DLD1 (cell line): ENCODE data around the gene GNB2.
"Not testable (repeated sequence)": the region's sequence is repeated elsewhere in the genome, so short reads cannot be mapped to it uniquely, and the experiment has no call there.

Source experiments
- in situ Hi-C: cut with HindIII; loops from 2 replicates; pipeline ENCODE4 v1.10.0; 2017; ENCODE audit warnings: low sequenced_read_pairs

The GNB2 gene

DNA sequence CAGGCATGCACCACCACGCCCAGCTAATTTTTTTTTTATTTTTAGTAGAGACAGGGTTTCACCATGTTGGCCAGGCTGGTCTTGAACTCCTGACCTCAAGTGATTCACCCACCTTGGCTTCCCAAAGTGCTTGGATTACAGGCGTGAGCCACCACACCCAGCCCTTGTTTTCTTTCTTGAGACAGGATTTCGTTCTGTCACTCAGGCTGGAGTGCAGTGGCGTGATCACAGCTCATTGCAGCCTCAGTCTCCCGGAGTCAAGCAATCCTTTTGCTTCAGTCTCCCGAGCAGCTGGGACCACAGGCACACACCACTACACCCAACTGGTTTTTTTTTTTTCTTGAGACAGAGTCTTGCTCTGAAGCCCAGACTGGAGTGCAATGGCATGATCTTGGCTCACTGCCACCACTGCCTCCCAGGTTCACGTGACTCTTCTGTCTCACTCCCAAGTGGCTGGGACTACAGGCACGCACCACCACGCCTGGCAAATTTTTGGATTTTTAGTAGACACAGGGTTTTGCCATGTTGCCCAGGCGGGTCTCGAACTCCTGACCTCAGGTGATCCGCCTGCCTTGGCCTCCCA lies 11.3 kb upstream of the GNB2 start:
- in situ Hi-C loops, result not testable (repeated sequence)

DNA sequence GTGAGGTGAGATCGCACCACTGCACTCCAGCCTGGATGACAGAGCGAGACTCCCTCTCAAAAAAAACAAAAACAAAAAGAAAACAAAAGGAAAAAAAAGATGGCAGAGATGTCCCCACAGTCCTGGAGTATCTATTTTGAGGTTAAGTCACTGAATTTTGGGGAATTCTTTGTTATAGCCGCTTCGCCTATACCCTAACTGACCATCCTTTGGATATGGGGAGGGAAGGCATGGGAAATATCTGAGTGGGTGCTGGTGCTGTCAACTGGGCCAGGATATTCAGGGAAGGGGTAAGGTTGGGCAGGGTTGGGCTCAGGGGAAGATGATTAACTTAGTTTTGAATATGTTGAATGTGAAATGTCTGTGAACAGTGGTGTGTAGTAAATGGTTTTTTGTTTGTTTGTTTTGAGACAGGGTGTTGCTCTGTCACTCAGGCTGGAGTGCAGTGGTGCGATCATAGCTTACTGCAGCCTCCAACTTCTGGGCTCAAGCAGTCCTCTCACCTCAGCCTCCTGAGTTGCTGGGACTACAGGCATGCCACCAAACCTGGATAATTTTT lies 8.3 kb upstream of the GNB2 start:
- in situ Hi-C loops, result no loop called here

DNA sequence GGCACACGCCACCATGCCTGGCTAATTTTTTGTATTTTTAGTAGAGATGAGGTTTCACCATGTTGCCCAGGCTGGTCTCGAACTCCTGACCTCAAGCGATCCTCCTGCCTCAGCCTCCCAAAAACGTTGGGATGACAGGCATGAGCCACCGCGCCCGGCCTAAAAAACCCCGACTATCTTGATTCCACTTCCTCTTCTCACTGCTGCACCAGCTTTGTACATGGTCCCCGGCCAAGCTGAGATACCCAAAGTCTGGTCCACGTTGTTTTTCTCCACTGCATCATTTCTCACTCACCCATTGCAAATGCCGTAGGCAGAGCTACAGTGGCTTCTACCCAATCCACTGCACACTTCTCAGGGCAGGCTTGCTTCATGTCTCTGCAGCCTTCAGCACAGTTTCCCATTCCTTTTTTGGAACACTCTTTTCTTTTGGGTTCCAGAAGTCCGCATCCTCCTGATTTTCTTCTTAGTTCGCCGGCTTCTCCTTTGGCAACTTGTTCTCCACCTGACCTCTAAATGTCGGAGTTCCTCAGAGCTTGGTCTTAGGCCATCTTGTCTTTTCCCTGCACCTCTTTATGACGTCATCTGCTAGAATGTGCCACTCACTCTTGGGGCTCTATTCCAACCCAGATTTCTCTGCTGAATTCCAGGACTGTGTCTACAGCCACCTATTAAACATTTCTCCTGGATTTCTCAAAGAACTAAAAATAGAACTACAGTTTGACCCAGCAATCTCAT lies 6.0 kb upstream of the GNB2 start:
- in situ Hi-C loops, result no loop called here

DNA sequence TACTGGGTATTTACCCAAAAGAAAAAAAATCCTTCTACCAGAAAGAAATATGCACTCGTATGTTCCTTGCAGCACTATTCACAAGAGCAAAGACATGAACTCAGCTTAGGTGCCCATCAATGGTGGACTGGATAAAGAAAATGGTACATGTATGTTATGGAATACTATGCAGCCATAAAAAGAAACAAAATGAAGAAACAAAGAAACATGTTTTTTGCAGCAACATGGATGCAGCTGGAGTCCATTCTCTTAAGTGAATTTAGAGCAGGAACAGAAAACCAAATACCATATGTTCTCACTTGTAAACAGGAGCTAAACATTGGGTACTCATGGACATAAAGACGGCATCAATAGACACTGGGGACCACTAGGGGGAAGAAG lies 5.5 kb upstream of the GNB2 start:
- in situ Hi-C loops, result no loop called here

DNA sequence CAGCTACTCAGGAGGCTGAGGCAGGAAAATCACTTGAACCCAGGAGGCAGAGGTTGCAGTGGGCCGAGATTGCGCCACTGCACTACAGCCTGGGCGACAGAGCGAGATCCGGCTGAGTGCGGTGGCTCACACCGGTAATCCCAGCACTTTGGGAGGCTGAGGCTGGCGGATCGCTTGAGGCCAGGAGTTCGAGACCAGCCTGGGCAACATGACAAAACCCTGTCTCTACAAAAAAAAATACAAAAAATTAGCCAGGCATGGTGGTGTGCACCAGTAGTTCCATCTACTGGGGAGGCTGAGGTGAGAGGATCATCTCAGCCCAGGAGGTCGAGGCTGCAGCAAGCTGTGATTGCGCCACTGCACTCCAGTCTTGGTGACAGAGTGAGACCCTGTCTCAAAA lies 4.4 kb upstream of the GNB2 start:
- in situ Hi-C loops, result not testable (repeated sequence)

DNA sequence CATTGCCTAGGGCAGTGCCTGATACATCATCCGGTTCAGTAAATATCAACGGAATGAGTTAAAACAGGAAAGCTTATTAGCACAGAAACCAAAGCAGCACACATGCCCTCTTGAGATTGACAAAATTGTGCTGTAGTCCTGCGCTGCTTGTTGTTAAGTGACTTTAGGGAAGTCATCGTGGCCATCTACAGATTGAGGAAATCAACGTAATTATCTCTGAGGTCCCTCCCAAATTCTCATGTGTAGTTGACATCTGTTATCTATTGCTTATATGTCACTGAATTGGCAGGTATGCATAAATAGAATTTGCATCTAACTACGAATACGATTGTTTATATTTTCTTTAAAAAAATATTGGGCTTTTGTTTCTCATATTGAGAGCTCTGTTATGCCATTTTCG lies 3.5 kb upstream of the GNB2 start:
- in situ Hi-C loops, result no loop called here

DNA sequence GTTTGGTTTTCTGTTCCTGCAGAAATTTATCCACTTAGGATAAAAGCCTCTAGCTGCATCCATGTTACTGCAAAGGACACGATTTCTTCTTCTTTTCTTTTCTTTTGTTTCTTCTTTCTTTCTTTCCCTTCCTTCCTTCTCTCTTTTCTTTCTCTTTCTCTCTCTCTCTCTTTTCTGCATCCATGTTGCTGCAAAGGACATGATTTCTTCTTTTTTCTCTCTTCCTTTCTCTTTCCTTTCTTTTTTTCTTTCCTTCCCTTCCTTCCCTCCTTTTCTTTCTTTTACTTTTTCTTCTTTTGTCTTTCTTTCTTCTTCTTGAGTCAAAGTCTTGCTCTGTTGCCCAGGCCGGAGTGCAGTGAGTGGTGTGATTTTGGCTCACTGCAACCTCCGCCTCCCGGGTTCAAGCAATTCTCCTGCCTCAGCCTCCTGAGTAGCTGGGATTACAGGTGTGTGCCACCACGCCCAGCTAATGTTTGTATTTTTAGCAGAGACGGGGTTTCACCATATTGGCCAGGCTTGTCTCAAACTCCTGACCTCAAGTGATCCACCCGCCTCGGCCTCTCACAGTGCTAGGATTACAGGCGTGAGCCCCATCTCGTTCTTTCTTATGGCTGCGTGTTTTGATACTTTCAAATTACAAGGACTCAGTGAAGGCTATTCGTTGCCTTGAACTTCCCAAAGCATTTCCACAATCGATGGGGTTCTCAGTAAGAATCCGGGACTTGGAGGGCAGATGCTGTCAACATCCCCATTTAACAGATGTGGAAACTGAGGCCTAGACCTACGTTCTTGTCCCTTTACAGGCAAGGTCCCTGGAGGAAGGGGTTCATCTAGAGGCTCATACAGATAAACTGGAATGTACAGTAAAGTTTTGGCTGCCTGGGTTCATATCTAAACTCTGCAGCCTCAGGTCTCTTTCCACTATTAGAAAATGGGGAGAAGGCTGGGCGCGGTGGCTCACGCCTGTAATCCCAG lies 1.9 kb upstream of the GNB2 start:
- in situ Hi-C loops, result no loop called here

DNA sequence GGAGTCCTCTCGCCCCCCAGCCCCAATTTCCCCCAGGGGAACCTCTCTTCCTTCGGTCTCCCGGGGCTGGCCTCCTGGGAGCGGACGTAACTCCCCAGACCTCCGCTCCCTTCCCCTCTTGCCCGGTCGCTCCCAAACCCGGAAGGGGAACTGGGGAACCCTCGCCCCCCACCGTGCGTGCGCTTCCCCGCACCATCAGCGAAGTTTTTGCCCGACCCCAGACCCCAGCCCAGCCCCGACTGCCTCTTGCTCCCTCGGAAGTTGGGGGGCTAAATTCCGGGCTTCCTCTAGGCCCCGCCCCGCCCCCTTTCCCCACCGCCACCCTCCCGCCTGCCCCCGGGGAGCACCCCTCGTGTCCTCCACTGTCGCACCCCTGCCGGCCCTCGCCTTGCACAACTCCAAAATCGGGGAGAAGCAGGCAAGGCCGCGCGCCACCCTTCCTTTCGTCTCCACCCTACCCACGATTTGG lies 436 bp downstream of the GNB2 start:
- in situ Hi-C loops, result no loop called here

DNA sequence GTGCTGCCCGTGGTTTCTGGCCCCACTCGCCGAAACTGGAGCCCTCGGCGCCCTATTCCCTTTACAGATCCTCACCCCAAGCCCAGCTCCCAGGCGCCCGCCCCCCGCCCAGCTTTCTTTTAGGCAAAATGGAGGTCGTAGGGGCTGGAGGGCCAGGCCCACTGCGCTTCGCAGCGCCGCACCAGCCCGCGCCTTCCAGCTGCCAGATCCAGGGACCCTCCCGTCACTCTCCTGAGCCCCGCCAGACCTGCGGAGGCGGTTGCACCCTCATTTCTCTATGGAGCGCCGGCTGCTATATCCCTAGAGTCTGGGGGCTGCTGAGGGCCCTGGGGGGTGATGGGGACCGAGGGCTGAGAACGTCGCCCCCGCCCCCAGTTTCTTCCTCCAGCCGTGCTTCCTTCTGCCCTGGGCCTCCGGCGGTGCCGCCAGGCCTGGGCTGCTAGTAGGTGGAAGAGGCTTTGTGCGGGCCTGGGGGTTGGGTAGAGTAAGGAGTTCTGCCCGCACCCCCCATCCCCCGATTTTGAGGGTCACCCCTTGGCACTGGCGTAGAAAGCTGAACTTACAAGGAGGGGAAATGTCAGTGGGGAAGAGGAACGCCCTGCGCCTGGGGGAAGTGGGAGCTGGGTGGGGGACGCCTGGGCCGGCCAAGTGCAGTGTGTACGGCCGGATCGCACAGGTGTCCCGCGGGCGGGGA lies 1.0 kb downstream of the GNB2 start:
- in situ Hi-C loops, result no loop called here

DNA sequence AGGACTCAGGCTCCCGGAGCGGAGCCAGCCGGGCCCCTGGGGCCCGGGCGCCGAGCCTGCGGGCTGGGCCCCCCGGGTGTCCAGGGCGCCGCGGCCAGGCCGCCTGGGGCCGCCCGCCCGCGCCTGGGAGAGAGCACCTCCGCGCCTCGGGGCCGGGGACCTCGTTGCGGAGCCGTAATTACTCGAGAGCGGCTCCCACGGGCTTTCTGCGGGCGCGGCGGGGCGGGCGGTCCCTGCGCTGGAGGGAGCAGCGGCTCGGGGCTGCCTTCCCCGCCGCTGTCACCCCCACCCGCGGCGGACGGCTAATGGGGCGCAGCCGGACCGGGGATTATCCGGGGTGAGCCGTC lies 1.5 kb downstream of the GNB2 start:
- in situ Hi-C loops, result no loop called here

DNA sequence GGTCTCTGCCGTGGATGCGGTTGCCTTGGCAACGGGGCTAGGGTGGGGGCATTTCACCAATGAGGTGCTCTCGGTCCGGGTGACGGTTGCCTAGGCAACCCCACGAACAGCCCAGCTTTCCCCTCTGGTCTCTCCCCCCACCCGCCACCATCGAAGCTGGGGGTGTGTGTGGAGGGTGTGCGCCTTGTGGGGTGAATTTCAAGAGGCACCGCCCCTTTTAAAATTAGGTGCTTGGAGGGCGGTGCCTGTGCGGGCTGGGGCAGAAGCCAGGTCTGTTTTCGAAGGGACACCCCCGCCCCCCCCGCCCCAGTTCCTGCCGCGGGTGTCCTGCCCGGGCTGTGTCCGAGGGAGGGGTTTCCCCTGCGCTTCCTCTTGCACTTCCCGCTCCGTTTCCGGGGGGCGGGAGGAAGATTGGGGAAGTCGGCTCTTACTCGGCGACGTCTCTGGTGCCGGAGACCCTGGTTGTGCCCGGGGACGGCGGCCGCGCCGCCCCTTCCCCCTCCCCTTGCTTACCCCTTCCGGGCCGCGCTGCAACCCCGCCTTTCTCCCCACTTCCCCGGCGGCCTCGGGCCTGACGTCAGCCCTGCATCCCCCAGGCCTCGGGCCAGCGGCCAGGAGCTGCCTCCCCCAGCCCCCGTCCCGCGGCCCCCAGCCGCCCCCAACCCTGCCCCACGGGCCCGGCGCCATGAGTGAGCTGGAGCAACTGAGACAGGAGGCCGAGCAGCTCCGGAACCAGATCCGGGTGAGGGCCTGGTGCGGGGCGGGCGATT lies 2.2 kb downstream of the GNB2 start:
- in situ Hi-C loops, result no loop called here

DNA sequence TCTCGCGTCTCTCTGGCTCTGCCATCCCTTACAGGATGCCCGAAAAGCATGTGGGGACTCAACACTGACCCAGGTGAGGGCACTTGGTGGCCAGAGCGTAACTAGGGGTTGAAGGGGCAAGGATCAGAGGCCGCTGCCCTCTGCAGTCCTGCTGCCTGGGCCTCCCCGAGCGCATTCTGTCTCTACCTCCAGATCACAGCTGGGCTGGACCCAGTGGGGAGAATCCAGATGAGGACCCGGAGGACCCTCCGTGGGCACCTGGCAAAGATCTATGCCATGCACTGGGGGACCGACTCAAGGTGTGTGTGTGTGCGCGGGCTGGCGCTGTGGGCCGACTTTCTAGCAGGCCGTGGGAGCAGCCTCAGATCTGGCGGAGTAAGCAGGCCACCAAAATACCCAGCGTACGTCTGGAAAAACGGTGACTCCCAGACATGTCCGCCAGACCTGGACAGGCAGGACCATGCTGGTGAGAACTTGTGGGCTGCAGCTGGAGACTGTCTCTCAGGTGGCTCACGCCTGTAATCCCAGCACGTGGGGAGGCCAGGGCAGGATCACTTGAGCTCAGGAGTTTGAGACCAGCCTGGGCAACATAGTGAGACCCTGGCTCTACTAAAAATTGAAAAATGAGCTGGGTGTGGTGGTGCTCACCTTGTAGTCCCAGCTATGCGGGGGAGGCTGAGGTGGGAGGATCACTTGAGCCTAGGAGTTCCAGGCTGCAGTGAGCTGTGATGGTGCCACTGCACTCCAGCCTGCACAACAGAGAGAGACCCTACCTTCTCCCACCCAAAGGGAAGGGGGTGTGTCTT lies 3.2 kb downstream of the GNB2 start:
- in situ Hi-C loops, result no loop called here

DNA sequence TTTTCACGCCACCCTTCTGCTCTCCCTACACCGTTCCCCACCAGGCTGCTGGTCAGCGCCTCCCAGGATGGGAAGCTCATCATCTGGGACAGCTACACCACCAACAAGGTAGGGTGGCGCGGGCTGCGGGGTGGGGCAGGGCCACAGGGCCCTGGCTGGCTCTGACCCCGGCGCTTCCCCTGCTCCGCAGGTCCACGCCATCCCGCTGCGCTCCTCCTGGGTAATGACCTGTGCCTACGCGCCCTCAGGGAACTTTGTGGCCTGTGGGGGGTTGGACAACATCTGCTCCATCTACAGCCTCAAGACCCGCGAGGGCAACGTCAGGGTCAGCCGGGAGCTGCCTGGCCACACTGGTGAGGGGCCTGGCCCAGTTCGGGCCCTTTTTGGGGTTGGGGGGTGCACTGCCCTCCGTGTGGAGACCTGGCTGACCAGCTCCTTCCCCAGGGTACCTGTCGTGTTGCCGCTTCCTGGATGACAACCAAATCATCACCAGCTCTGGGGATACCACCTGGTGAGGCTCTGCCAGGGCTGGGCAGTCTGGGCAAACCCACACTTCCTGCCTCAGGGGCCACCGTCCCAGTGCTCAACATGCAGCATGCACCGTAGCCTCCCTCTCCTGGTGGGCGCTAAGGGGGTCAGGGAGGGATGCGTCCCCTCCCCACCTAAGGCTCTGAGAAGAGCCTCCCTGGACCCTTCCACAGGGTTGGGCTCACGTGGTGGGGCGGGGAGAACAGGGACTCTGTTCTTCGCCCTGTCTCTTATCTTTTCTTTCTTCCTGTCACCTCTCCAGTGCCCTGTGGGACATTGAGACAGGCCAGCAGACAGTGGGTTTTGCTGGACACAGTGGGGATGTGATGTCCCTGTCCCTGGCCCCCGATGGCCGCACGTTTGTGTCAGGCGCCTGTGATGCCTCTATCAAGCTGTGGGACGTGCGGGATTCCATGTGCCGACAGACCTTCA lies 4.0 kb downstream of the GNB2 start:
- in situ Hi-C loops, result no loop called here

DNA sequence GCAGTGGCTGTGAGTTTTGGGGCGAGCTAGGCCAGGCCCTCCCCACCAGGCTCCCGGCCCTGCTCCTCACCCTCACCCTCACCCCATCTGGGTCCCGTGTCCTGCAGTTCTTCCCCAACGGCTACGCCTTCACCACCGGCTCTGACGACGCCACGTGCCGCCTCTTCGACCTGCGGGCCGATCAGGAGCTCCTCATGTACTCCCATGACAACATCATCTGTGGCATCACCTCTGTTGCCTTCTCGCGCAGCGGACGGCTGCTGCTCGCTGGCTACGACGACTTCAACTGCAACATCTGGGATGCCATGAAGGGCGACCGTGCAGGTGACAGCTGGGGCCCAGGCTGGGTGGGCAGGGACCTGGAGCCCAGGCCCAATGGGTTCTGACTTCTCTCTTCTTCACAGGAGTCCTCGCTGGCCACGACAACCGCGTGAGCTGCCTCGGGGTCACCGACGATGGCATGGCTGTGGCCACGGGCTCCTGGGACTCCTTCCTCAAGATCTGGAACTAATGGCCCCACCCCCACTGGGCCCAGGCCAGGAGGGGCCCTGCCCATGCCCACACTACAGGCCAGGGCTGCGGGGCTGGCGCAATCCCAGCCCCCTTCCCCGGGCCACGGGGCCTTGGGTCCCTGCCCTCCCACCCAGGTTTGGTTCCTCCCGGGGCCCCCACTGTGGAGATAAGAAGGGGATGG lies 4.9 kb downstream of the GNB2 start:
- in situ Hi-C loops, result no loop called here

DNA sequence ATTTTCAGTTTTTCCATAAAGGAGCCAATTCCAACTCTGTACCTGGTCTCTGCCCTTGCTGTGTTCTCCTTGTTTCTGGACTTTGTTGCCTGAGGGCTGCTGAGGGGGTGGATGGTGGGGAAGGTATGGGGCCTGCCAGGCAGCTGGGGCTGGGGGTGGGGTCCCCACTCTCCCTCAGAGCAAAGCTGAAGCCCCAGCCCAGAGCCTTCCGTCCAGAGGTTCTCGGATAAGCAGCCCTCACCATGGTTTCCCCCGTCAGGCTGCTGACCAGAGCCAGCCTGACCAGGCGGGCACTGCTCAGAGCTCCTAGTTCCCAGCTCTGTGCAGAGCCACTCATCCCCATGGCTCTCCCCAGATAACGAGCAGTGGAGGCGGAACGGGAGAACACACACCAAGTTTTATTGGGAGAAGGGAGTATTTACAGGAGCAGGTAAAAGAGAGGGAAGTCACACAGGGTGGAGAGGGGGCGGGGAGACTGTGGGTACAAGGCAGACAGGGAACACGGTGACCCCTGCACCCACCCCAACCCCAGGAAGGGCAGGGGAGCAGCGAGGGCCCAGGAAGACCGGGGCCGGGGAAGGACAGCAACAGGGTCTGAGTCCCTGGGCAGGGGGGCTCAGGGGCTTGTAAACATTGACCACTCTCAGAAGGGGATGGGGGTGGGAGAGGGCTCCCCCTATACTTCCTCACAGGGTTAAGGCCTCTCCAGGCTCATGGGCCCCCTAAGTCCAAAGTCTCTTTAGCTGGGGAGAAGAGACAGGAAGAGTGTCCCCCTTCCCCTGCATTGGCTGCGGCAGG lies 5.8 kb downstream of the GNB2 start:
- in situ Hi-C loops, result no loop called here

DNA sequence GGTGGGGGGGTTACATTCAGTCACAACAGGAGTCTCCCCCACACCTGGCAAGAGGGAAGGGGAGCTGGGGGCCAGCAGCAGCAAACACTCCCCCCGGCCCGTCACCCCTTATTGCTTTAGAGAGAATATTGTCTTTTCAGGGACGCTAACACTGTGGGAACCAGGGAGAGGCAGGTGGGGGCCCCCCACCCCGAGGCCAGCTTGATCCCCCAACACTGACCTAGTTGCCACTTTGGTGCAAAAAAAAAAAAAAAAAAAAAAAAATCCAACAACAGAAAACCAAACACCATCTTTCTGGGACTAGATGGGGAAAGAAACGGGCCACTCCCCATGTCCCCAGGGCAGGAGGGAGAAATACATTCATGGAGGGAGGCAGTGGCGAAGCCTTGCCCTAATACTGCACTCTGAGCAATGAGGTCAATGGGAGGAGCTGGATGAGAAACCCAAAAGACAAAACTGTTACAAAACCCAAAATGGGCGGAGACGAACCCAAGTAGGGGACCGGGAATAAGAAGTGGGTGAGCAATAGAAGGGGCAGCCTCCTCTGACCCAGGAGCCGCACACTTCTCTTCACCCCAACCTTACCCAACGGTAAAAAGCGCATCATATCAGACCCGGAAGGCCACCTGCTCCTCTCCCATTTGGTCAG lies 6.5 kb downstream of the GNB2 start:
- in situ Hi-C loops, result no loop called here
